Measurements from ENCODE around the gene OR10H4. TPM values are rescaled to one million over a fixed set of nuclear protein-coding genes. Genes with fewer than 3 reads are reported as not detected.
"Not testable (repeated sequence)": the region's sequence is repeated elsewhere in the genome, so short reads cannot be mapped to it uniquely, and the experiment has no call there.

The OR10H4 gene
- total RNA-seq, 1 donor from 2014 or later = not detected

DNA sequence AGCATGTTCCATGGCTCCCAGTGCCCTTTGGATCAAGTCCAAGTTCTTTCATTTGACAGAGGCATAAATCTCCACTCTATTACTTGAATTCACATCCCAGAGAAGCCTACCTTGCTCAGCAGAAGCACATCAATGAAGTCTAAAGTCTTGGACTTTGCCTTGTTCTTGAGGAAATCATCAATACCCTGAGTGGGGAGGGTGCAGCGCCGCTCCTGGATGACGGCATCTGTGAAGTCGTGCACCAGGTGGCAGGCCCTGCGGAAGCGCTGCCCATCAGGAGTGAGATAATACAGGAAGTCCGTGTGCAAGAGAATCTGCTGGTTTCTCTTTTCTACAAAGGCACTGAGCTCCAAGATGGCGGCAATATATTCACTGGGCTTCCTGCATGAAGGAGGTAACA lies 25.1 kb upstream of the OR10H4 start:
- Histone ChIP-seq H3K4me3 (no peak overlapping the region), H3K4me1 (no peaks in the 10 kb centered on the region), H3K27ac (no peak overlapping the region), H3K9me3 (no peaks in the 10 kb centered on the region), H3K36me3 (no peaks in the 10 kb centered on the region), H3K27me3 (no peaks in the 10 kb centered on the region)
- ATAC-seq = no peak
- TF ChIP-seq, protein P1, sequence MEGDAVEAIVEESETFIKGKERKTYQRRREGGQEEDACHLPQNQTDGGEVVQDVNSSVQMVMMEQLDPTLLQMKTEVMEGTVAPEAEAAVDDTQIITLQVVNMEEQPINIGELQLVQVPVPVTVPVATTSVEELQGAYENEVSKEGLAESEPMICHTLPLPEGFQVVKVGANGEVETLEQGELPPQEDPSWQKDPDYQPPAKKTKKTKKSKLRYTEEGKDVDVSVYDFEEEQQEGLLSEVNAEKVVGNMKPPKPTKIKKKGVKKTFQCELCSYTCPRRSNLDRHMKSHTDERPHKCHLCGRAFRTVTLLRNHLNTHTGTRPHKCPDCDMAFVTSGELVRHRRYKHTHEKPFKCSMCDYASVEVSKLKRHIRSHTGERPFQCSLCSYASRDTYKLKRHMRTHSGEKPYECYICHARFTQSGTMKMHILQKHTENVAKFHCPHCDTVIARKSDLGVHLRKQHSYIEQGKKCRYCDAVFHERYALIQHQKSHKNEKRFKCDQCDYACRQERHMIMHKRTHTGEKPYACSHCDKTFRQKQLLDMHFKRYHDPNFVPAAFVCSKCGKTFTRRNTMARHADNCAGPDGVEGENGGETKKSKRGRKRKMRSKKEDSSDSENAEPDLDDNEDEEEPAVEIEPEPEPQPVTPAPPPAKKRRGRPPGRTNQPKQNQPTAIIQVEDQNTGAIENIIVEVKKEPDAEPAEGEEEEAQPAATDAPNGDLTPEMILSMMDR (IDR thresholded peaks at IDR 0.05) = no peak
- no peak for DNase-seq
- intact Hi-C loops (cut with DNase I) = no loop called here

DNA sequence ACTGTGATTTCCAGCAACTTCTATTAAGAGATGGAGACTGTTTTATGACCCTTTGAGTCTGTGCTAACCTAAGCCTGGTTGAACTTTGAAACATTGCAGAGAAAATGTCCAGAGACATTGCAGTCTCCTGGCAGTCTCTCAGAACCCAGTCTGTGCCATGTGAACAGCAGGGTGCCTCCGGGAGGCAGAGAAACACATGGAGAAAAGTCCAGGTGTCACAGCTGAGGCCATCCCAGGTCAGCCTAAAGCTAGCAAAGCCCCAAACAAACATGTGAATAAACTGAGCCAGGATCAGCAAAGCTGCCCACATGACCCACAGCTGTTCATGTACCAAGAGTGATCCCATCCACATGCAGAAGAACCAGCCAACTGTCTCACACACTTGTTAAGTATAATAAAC lies 22.3 kb upstream of the OR10H4 start:
- H3K4me3 ChIP-seq = no peak overlapping the region
- ATAC-seq (no peak), DNase-seq (no peak)
- no peaks in the 10 kb centered on the region for H3K9me3 ChIP-seq
- intact Hi-C loops (cut with DNase I) = no loop called here
- no peaks in the 10 kb centered on the region for H3K27me3 ChIP-seq
- no peak overlapping the region for H3K27ac ChIP-seq
- H3K4me1 ChIP-seq = no peaks in the 10 kb centered on the region
- TF ChIP-seq, protein P1 (IDR thresholded peaks at IDR 0.05) = no peak
- no peaks in the 10 kb centered on the region for H3K36me3 ChIP-seq

DNA sequence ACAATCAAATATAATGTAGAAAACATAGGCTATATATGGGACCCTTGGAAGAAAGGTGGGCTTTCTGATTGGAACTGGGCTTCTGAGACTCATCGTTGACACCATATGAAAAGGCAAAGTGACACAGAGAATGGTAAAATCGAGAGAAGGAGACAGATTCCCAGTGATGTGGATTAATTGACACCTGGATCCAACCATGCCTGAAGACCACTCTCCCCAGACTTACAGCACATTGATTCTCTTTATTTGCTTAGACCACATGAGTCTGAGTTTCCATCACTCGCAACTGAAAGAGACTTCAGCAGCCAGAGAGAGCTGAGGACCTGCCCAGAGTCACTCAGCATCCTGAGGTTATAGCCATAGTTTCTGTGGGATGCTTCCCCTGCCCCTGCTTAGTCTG lies 20.5 kb upstream of the OR10H4 start:
- Histone ChIP-seq H3K9me3 (no peaks in the 10 kb centered on the region), H3K27ac (no peak overlapping the region), H3K4me1 (no peaks in the 10 kb centered on the region), H3K4me3 (no peak overlapping the region), H3K36me3 (no peaks in the 10 kb centered on the region), H3K27me3 (no peaks in the 10 kb centered on the region)
- TF ChIP-seq, protein P1 (IDR thresholded peaks at IDR 0.05) = no peak
- intact Hi-C loops (cut with DNase I) = no loop called here
- DNase-seq = no peak
- ATAC-seq = no peak

DNA sequence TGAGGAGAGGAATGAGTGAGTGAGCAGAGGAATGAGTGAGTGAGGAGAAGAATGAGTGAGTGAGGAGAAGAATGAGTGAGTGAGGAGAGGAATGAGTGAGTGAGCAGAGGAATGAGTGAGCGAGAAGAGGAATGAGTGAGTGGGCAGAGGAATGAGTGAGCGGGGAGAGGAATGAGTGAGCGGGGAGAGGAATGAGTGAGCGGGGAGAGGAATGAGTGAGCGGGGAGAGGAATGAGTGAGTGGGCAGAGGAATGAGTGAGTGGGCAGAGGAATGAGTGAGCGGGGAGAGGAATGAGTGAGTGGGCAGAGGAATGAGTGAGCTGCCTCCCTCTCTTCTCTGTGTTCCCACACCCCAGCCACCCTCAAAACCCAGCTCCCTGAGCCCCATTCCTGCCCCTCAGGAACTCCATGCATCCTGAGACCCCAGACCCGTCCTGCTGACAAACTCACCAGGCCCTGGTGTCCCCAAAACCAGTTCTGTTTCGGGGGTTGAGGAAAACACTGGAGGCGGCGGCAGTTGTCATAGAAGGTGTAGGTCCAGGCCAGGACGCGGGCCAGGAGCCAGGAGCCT lies 15.0 kb upstream of the OR10H4 start:
- H3K4me1 ChIP-seq; DNase-seq; H3K27me3 ChIP-seq; H3K36me3 ChIP-seq; ATAC-seq; H3K4me3 ChIP-seq; intact Hi-C loops (cut with DNase I); H3K9me3 ChIP-seq; H3K27ac ChIP-seq: not testable (repeated sequence)

DNA sequence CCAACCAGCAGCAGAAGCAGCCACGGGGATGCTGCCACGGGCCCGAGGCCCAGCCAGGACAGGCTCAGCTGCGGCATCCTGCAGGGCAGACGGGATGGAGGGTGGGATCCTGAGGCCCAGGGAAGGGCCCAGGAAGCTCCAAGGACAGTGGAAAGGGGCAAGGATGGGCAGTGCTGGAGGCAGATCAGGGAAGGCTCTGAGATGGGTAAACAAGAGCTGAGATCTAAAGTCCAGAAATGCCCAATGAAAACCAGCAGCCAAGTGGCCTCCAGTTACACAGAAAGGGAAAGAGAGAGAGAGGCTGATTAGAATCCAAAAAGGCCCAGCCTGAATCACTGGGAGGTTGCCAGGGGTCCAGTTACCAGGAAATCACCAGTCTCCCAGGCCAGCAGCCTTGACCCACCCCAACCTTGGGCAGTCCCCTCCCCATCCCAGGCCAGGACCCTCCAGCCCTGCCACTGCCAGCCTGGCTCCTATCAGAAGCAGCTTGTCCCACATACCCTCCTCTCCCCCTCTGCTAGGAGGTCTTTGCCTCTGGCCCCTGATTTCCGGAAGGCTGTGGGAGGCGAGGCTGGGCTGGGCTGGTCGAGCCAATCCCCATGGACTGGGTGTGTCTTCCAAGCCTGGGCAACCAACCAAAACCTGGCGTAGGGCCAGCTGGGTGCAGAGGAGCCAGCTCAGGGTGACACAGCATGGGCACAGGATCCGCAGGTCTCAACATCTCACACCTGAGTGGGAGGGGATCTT lies 14.3 kb upstream of the OR10H4 start, which contains the start of gene CYP4F11:
TSS of gene CYP4F11 (minus strand) at position 198 of the 747 bp plus-strand sequence. CDS start at position 77, 121 bp downstream.
- ATAC-seq (peak; percentile 87), DNase-seq (peak; percentile 92)
- intact Hi-C loops (cut with DNase I) = no loop called here
- H3K27ac ChIP-seq = peak within 1 kb of the TSS; percentile 25
- H3K27me3 ChIP-seq = no peaks in the 10 kb centered on the region
- TF ChIP-seq, protein P1 (IDR thresholded peaks at IDR 0.05) = no peak
- H3K36me3 ChIP-seq = no peaks in the 10 kb centered on the region
- H3K9me3 ChIP-seq = no peaks in the 10 kb centered on the region
- peaks cover 7% of the 10 kb centered on the region for H3K4me1 ChIP-seq
- H3K4me3 ChIP-seq = no peak within 1 kb of the TSS

DNA sequence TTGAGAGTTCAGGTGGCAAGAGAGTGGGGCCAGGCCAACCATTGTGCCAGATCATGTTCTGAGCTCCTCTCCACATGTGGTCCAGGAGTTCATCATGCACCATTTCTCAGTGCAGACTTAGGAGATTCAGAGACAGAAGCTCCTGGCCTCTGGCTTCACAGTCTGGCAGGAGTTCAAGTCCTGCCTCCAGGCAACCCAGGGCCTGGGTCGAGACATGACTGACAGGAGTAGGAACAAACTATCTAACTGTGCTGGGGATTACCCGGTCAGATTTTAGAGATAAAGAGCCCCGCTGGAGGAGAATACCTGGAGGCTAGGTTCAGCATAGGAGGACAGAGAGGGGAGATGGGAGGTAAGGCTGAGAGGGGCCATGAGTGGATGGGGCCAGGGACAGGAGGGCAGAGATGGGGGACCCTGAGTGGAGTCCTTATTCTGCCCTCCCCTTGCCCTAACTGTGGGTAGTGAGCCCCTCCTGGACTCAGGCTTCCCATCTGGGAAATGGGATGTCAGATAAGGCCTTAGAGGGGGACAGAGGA lies 13.6 kb upstream of the OR10H4 start:
- Histone ChIP-seq H3K27ac (no peak overlapping the region), H3K4me3 (no peak overlapping the region), H3K4me1 (peaks cover 7% of the 10 kb centered on the region), H3K36me3 (no peaks in the 10 kb centered on the region), H3K27me3 (no peaks in the 10 kb centered on the region), H3K9me3 (no peaks in the 10 kb centered on the region)
- DNase-seq = no peak
- no peak for ATAC-seq
- intact Hi-C loops (cut with DNase I) = no loop called here
- TF ChIP-seq, protein P1 (IDR thresholded peaks at IDR 0.05) = no peak
